HK-2 (cell line): ENCODE measurements around the gene CARD14.
"Not testable (repeated sequence)": the region's sequence is repeated elsewhere in the genome, so short reads cannot be mapped to it uniquely, and the experiment has no call there.

Experiments used
- DNase-seq: peaks from one replicate; pipeline ENCODE4 v3.0.0-alpha.2; 2018; ENCODE audit not compliant: unreplicated experiment

Gene CARD14

GRCh38 chr17:80223838-80224497, 54.1 kb downstream of the CARD14 start:
- no peak for DNase-seq

GRCh38 chr17:80224683-80225082, 54.9 kb downstream of the CARD14 start:
- DNase-seq: no peak

GRCh38 chr17:80225230-80225629, 55.4 kb downstream of the CARD14 start:
- DNase-seq: no peak

- no peak for DNase-seq
These were observed 57.3 kb downstream of the CARD14 start for GRCh38 chr17:80227156-80227555.

- no peak for DNase-seq
These were observed 57.8 kb downstream of the CARD14 start for GRCh38 chr17:80227666-80228065.

GRCh38 chr17:80228477-80228876, 58.6 kb downstream of the CARD14 start:
- no peak for DNase-seq

- no peak for DNase-seq
These were observed 59.2 kb downstream of the CARD14 start for GRCh38 chr17:80229011-80229410.

- DNase-seq: no peak
These were observed 62.6 kb downstream of the CARD14 start for GRCh38 chr17:80232438-80232837.

GRCh38 chr17:80233202-80233601, 63.4 kb downstream of the CARD14 start:
- no peak for DNase-seq

- no peak for DNase-seq
These were observed 67.1 kb downstream of the CARD14 start for GRCh38 chr17:80236911-80237310.

GRCh38 chr17:80237386-80237785, 67.6 kb downstream of the CARD14 start:
- DNase-seq: no peak

- DNase-seq: no peak
These were observed 72.7 kb downstream of the CARD14 start for GRCh38 chr17:80242505-80242904.

- DNase-seq: no peak
These were observed 74.0 kb downstream of the CARD14 start for GRCh38 chr17:80243526-80244433.

GRCh38 chr17:80244448-80244847, 74.6 kb downstream of the CARD14 start:
- not testable (repeated sequence) for DNase-seq

- no peak for DNase-seq
These were observed 75.2 kb downstream of the CARD14 start for GRCh38 chr17:80244871-80245509.

- no peak for DNase-seq
These were observed 75.9 kb downstream of the CARD14 start for GRCh38 chr17:80245566-80246265.

- no peak for DNase-seq
These were observed 76.4 kb downstream of the CARD14 start for GRCh38 chr17:80246266-80246681.

GRCh38 chr17:80246726-80247125, 76.9 kb downstream of the CARD14 start:
- DNase-seq: no peak

GRCh38 chr17:80247561-80247960, 77.7 kb downstream of the CARD14 start:
- no peak for DNase-seq

GRCh38 chr17:80248001-80248893, 78.4 kb downstream of the CARD14 start:
- no peak for DNase-seq
